Activated CD8-positive, alpha-beta memory T cell treated with anti-CD3 and anti-CD28 coated beads, Interleukin-2, amount 50 U/mL, for 48 hours (primary cell): ENCODE data around the gene GRB10.
"Not testable (repeated sequence)": the region's sequence is repeated elsewhere in the genome, so short reads cannot be mapped to it uniquely, and the experiment has no call there.

Source experiments
- DNase-seq: peaks from one replicate; pipeline ENCODE4 v3.0.0-alpha.2; 2020

GRB10 gene

DNA sequence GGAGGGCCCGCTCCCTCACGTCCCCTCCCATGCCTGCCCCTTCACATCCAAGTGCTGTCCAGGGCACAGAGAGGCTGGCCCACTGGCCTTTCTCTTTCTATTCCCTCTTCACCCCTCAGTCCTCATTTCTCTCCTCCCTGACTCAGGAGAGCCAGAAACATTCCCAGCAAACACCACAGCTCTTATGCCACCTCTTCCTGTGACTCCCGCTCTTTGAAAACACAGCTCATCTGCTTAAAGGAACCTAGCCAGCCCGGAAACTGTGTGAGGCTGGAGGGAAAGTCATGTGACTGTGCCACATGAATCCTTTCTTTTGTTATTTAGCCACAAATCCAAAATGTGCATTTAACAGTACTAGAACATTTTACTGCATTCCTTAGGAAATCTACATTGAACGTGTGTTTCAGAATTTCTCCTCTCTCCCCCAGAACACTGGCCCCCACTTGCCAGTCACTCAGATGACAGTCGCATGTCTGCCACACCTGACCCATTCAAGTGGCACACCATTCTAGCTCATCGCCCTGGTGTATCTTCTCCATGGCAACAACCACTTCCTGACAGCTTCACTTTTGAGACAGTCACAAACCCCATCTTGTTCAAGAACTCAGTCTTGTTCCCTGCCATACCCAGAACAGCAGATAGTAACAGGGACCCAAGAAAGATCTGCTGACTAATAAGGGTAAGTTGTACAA is 42.8 kb downstream of the GRB10 start:
- no peak for DNase-seq

- DNase-seq: no peak
Measured at GRCh38 chr7:50738932-50739331, 43.8 kb downstream of the GRB10 start.

- not testable (repeated sequence) for DNase-seq
Measured at GRCh38 chr7:50735836-50736235, 46.9 kb downstream of the GRB10 start.

DNA sequence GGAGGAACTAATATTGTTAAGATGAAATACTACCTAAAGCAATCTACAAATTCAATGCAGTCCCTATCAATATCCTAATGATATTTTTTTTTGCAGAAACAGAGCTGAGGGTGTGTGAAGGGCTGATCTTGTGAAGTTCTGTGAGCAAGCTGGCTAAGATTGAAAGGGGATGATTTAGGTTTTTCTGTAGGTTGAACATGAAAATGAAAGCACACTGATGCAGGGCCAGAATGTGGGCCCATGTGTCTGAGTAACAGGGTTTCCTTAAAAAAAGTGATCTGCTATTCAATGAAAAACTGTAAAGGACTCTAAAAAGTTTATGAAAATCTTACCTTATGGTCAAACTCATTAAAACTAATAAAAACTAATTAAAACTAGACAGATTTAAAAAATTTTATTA is 47.4 kb downstream of the GRB10 start:
- no peak for DNase-seq

DNA sequence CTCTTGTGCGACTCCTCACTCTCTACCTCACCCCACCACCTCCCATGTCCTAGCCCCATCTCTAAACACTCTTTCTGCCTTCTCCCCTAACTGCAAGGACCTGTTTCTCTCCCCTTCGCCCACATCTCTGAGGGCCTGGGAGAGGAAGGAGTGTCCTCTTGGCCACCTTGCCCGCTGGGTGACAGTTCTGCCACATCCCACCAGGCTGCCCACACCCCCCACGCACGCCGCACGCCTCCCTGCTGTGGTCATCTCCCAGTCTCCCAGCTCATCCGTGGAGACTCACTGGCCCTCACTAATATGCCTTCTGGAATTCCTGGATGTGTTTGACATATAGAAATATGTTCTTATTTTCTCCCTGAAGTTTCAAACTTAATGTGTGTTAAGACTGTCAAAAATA is 48.5 kb downstream of the GRB10 start:
- DNase-seq: no peak

- no peak for DNase-seq
Measured at GRCh38 chr7:50733552-50733951, 49.1 kb downstream of the GRB10 start.

GRCh38 chr7:50731703-50732582 is 50.8 kb downstream of the GRB10 start:
- DNase-seq: no peak

DNA sequence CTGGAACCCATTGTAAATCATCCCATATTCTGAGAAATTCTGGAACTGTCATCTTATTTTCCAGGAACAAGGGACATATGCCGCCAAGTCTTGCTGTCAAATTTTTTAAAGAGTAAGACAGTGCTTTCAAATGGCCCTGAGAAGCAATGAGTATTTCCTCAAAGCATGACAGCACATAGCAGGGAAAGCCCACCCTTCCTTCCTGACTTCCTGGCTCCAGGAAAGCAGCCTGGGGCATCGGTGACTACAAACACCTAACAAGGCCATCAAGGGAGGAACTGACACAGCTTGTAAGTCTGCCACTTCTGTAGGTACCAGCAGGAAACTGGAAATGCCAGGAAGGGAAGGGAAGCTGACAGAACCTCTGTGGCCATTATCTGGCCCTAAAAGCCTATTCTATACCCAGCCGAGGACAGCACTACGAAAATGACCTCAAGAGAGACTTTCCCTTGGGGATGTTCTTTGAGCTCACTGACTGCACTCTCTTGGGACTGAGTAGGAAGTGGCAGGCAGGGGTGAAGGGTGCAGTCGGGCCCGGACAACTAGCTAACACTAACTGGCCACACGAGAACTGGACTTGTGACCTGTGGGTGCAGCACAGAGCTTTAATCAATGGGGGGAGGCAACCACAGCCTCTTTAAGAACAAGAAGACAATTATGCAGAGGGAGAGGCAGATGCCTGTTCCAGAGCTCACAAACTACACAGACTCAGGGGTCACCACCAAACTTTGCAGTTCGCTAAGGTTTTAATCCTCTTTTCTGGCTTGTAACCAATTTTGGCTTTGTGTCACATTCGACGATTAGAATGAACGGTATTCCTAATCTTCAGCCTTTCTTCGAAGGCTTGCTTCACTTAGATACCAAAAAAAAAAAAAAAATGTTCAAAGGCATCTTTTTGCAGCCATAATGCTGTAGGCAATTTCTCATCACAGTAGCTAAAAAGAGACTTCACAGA is 52.0 kb downstream of the GRB10 start:
- DNase-seq: no peak

- no peak for DNase-seq
Measured at GRCh38 chr7:50729962-50730361, 52.7 kb downstream of the GRB10 start.

DNA sequence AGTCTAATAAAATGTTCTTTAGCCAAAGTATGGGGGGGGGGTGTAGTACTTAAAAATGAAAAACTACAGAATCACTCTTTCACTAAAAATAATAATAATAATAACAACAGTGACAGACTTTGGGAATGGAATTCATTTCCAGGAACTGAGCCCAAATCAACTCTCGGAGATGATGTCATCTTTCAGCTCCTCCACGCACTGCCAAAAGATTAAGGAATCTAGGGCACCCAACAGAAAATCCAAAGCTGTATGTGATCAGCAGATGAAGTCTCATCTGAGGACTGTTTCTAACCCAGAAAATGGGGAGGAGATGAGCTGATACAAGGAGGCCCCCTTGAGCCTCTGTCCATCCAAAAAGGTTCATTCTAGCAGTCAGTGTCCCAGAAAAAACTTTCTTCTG is 54.5 kb downstream of the GRB10 start:
- DNase-seq: no peak

DNA sequence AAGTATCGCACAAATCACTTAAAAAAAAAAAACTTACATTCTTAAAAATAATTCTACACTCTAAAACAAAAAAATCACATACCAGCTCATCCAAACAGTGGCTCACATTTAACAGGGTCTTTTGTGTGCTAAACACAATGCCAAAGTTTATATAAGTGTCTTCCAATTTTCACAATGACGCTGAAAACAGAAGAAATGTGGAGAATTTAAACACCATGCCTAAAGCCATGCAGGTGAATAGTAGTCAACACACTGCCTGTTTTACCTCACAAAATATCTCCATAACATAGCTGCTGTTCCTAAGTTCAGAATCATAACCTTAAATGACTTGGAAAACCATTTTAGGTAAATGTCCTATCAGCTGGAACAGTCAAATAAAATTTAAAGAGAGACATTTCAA is 55.0 kb downstream of the GRB10 start:
- DNase-seq: no peak

GRCh38 chr7:50727072-50727471 is 55.6 kb downstream of the GRB10 start:
- no peak for DNase-seq

GRCh38 chr7:50725774-50726173 is 56.9 kb downstream of the GRB10 start:
- no peak for DNase-seq

DNA sequence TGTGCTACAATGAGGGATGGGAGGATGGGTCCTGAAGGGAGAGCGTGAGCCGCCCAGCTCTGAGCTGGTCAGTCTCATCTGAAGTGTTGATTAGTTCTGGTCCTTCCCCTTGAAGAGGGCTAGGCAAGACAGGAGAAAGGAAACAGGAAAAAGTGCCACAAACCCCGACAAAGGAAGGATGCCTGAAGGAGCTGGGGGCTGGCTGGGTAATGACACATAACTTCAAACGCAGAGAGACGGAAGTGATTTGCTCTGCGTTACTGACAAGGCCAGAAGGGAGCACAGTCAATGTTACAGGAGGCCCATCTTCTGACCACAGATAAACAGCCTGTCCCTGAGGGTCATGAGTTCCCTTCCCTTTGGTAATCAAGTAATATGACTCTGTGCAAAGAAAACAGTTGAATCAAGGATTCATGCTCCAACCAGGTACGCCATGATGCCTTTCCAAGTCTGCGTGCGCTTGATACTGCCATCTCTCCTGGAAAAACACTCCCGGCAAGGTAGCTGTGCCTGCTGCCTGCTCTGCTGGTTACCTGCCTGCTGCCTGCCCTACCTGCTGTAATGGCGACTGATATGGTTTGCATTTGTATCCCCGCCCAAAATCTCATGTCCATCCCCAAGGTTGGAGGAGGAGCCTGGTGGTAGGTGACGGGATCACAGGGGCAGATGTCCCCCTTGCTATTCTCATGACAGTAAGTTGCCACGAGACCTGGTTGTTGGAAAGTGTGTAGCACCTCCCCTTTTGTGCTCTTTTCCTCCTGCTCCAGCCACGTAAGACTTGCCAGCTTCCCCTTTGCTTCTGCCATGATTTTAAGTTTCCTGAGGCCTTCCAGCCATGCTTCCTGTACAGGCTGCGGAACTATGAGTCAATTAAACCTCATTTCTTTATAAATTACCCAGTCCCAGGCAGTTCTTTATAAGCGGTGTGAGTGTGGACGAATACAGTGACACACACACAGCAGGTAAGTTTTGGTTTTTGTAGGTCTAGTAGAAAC is 57.9 kb downstream of the GRB10 start:
- no peak for DNase-seq

GRCh38 chr7:50723888-50724287 is 58.8 kb downstream of the GRB10 start:
- no peak for DNase-seq

DNA sequence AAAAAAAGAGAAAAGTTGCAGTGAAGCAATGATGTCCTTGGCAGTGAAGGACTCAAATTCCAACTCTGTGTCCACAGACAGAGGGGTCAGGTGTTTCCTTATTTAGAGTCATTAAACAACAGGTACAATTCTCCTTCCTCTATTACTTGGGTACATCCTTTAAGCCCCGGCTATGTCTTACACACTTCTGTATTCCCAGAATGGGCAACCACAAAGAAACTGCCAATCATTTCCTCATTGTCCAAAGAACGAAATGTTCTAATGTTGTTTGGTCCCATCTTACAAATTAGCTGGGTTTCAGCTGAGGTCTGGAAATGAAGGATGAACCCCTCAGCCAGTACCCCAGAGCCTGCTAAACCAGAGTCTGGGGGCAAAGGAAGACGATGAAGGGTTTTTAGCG is 59.5 kb downstream of the GRB10 start:
- no peak for DNase-seq

DNA sequence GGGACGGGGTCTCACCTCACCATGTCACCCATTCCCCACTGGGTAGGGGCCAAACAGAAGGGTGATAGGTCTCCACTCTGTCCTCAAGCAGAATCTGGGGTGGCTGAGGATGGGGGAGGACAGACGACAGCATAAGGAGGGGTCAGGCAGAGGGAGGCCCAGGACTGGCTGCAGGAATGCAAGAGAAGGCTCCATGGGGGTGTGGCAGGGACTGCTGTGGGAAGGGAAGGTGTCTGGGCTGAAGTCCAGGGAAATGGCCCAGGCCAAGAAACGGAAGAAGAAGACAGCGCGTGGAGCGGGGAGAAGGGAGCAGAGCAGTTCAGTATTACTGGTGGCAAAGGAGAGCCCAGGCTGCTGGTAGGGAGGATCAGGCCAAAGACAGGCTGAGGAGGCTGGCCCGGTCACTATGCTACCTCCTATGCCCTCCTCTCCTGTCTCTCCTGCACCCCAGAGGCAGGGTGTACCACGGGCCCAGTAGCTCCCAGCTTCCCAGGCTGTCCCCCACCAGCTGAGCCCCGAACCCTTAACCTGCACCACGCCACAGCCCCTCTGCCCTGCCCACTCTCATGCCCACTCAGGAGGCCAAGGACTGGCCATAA is 60.9 kb downstream of the GRB10 start:
- DNase-seq: no peak

GRCh38 chr7:50721160-50721559 is 61.5 kb downstream of the GRB10 start:
- DNase-seq: no peak

DNA sequence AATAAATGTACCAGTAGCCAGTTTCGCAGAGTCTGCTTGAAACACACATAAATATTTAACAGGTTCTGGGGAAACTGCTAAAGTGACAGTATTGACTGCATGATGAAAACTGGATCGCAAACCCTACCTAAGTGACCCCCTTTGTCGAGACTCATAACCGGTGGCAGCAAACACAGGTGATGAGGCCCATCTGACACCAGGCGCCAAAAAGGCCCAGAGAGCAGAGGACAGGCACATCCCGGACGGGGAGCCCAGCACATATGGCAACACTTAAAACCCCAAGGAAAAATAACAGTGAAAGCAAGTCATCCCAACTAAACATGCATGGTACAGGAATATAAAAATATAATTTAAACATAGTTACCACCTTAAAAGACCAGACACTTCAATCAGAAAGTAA is 62.4 kb downstream of the GRB10 start:
- DNase-seq: no peak

DNA sequence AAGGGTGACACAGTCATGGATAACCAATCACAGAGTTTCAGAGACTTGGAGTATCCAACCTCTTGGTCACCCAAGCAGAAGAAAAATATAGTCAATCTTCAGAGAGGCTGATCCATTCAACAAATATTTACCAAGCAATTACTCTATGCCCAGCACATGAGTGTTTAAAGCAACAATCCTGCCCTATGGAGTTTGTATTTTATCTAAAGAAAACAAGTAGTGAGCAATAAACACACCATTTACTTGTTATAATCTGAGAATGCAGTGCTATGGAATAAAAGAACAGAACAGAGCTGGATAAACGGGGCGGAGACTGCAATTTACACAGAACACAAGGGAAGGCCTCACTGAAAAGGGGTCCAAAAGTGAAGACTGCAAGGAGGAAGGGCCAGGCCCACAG is 63.8 kb downstream of the GRB10 start:
- DNase-seq: no peak

DNA sequence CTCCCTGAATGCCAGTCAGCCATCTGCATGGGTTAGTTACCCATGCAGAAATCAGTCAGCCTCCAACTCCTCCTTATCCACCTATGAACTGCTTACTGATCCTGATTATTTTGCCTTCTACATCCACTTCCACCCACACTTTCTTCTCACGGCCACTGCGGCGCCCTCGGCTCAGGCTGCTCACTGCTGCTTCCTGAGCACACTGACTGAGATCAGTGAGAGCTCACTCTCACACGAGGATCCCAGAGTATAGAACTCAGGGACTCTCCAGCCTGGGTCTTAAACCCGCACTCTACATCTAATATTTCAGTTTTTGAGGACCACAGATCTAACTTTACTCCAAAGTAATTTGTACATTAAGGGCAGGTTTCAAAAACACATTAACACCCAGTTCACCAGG is 64.4 kb downstream of the GRB10 start:
- no peak for DNase-seq

DNA sequence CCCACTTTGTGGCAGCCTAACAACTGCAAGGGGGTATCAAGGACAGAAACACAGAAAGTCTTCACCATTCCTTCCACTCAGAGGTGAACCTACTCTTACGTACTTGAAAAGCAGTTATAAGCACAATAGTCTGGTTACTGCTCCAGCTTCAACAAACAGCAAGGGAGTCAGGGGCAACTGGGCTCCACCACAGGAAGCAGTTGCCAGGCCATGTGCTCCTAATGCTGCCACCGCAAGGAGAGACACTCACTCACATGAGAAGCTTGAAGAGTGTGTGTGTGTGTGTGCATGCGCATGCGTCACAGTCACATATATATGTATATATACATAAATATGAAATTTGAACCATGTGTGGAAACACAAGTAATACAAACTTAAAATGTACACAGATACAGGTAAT is 65.5 kb downstream of the GRB10 start:
- no peak for DNase-seq
